ENCODE measurements around the gene CNN2. TPM values are rescaled to one million over a fixed set of nuclear protein-coding genes. Genes with fewer than 3 reads are reported as not detected.

Gene CNN2
- total and polyA plus RNA-seq, 9 of the 15 experiments (the other 6 are each of a cell fraction or from before 2014, with no cell fraction given) = 12.1 to 174 (median 52.7) TPM

DNA sequence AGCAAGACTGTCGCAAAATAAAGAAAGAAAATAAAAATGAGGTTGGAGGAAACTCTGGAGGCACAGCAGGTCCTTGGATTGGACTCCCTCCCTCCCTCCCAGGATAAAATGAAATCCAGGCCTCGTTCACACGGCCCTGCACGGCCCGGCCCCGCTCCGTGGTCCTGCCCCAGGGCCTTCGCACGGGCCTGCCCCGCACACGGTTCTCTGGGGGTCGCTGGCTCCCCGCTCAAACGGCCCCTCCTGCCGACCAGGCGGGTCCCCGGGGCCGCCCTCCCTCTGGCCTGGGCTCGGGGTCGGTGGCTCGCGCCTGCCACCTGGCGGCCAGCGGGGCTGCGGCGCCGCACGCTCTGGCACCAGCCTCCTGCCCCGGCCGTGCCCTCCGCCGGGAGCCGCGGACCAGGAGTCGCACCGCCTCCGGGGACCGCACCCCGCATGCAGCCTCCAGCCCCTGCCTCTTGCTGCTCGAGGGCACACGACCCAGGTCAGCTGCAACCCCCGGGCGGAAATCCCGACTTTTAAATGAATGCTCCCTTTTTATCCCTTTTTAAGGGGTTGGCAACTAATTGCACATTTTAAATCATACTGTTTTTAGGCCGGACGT lies 43.7 kb upstream of the CNN2 start (continued):
- TF ChIP-seq, protein P1, sequence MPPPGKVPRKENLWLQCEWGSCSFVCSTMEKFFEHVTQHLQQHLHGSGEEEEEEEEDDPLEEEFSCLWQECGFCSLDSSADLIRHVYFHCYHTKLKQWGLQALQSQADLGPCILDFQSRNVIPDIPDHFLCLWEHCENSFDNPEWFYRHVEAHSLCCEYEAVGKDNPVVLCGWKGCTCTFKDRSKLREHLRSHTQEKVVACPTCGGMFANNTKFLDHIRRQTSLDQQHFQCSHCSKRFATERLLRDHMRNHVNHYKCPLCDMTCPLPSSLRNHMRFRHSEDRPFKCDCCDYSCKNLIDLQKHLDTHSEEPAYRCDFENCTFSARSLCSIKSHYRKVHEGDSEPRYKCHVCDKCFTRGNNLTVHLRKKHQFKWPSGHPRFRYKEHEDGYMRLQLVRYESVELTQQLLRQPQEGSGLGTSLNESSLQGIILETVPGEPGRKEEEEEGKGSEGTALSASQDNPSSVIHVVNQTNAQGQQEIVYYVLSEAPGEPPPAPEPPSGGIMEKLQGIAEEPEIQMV (tag; conservative IDR thresholded peaks at IDR 0.05; ENCODE audit: low read depth) = no peak
- TF ChIP-seq SMARCE1 (IDR thresholded peaks at IDR 0.05) = no peak
- no peak for TF ChIP-seq TRIM24 (IDR thresholded peaks at IDR 0.05)
- TF ChIP-seq FIP1L1 (IDR thresholded peaks at IDR 0.05; ENCODE audit: low read depth, low read length, poor library complexity, severe bottlenecking) = peak; percentile 55
- no peak for TF ChIP-seq ZNF184 (CRISPR knock-in tag; IDR thresholded peaks at IDR 0.05)
- peak; percentile 98 for TF ChIP-seq HNRNPL (IDR thresholded peaks at IDR 0.05; ENCODE audit: low read depth, low read length)
- no peak for TF ChIP-seq GTF2A2 (tag; IDR thresholded peaks at IDR 0.05)
- TF ChIP-seq FOS (IDR thresholded peaks at IDR 0.05; ENCODE audit: extremely low read depth, insufficient read length) = no peak
- TF ChIP-seq, protein P2, sequence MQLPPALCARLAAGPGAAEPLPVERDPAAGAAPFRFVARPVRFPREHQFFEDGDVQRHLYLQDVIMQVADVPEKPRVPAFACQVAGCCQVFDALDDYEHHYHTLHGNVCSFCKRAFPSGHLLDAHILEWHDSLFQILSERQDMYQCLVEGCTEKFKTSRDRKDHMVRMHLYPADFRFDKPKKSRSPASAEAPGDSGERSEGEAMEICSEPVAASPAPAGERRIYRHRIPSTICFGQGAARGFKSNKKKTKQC (CRISPR knock-in tag; IDR thresholded peaks at IDR 0.05) = no peak
- no peak for TF ChIP-seq MCM5 (IDR thresholded peaks at IDR 0.05; ENCODE audit: low read depth)
- no peak for TF ChIP-seq DPF2 (IDR thresholded peaks at IDR 0.05)
- no peak for TF ChIP-seq KDM1A (IDR thresholded peaks at IDR 0.05)
- TF ChIP-seq FOXK2 (conservative IDR thresholded peaks at IDR 0.05 in 1 of 2, IDR thresholded peaks at IDR 0.05 in 1 of 2; ENCODE audit: low read depth in 2 of 2) = no peak
- TF ChIP-seq NCOA6 (IDR thresholded peaks at IDR 0.05) = no peak
- no peak for TF ChIP-seq MCM7 (IDR thresholded peaks at IDR 0.05)
- no peak for TF ChIP-seq SIX5 (IDR thresholded peaks at IDR 0.05; ENCODE audit: borderline replicate concordance in 1 of 2, insufficient read depth in 1 of 2, low read depth in 1 of 2, low read length in 2 of 2)
- TF ChIP-seq, protein P3, sequence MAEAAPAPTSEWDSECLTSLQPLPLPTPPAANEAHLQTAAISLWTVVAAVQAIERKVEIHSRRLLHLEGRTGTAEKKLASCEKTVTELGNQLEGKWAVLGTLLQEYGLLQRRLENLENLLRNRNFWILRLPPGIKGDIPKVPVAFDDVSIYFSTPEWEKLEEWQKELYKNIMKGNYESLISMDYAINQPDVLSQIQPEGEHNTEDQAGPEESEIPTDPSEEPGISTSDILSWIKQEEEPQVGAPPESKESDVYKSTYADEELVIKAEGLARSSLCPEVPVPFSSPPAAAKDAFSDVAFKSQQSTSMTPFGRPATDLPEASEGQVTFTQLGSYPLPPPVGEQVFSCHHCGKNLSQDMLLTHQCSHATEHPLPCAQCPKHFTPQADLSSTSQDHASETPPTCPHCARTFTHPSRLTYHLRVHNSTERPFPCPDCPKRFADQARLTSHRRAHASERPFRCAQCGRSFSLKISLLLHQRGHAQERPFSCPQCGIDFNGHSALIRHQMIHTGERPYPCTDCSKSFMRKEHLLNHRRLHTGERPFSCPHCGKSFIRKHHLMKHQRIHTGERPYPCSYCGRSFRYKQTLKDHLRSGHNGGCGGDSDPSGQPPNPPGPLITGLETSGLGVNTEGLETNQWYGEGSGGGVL (CRISPR knock-in tag; IDR thresholded peaks at IDR 0.05) = no peak
- TF ChIP-seq ZNF224 (CRISPR knock-in tag; IDR thresholded peaks at IDR 0.05) = no peak
- no peak for TF ChIP-seq PTTG1 (tag; IDR thresholded peaks at IDR 0.05; ENCODE audit: low read depth)
- no peak for TF ChIP-seq SIN3A (IDR thresholded peaks at IDR 0.05; ENCODE audit: borderline replicate concordance in 2 of 2, control insufficient read depth in 1 of 2, low read depth in 2 of 2, low read length in 2 of 2)
- peak; percentile 40; the same call in 1 of the 2 replicates for TF ChIP-seq SMAD4 (CRISPR knock-in tag; conservative IDR thresholded peaks at IDR 0.05)
- 0 out of 2 replicates have a peak, but pooled peaks have one; percentile 24 for TF ChIP-seq CBX1 (IDR thresholded peaks at IDR 0.05; ENCODE audit: low read depth)
- no peak for TF ChIP-seq NRF1 (conservative IDR thresholded peaks at IDR 0.05 in 1 of 2, IDR thresholded peaks at IDR 0.05 in 1 of 2)
